Smooth muscle cell (in vitro differentiated cells): ENCODE data around the gene CTSK. TPM values are rescaled to one million over a fixed set of nuclear protein-coding genes. Genes with fewer than 3 reads are reported as not detected.

Source experiments
- DNase-seq: peaks from one replicate; lab custom pipeline; 2025; ENCODE audit not compliant: unreplicated experiment; lab: John Stamatoyannopoulos, UW
- H2AFZ ChIP-seq: fragments of 200-600 bp; sonication (generic); 2 replicates; pipeline ENCODE4 v1.6.0; 2016; ENCODE audit warnings: antibody characterized with exemption, low read depth, mild to moderate bottlenecking
- H3F3A ChIP-seq: fragments of 200-600 bp; sonication (generic); 2 replicates; pipeline ENCODE4 v1.6.0; 2017; ENCODE audit warnings: antibody characterized with exemption, low read depth
- H3K27ac ChIP-seq: fragments of 200-600 bp; sonication (generic); 2 replicates; pipeline ENCODE4 v1.5.1; 2016; ENCODE audit warnings: low read depth, mild to moderate bottlenecking
- H3K27me3 ChIP-seq: fragments of 200-600 bp; sonication (generic); 2 replicates; pipeline ENCODE4 v1.6.1; 2016; ENCODE audit warnings: low read depth, mild to moderate bottlenecking
- H3K36me3 ChIP-seq: fragments of 200-600 bp; sonication (generic); 2 replicates; pipeline ENCODE4 v1.5.1; 2016; ENCODE audit warnings: low read depth
- H3K4me1 ChIP-seq: fragments of 200-600 bp; sonication (generic); 2 replicates; pipeline ENCODE4 v1.5.1; 2016; ENCODE audit warnings: low read depth
- H3K4me2 ChIP-seq: fragments of 200-600 bp; sonication (generic); 2 replicates; pipeline ENCODE4 v1.6.0; 2016; ENCODE audit warnings: mild to moderate bottlenecking
- H3K4me3 ChIP-seq: fragments of 200-600 bp; sonication (generic); 2 replicates; pipeline ENCODE4 v1.5.1; 2016; ENCODE audit warnings: mild to moderate bottlenecking
- H3K79me2 ChIP-seq: fragments of 200-600 bp; sonication (generic); 2 replicates; pipeline ENCODE4 v1.6.0; 2016; ENCODE audit warnings: low read depth, mild to moderate bottlenecking
- H3K9ac ChIP-seq: fragments of 200-600 bp; sonication (generic); 2 replicates; pipeline ENCODE4 v1.6.0; 2016; ENCODE audit warnings: low read depth
- H3K9me3 ChIP-seq: fragments of 200-600 bp; sonication (generic); replicated peaks from 2 replicates; pipeline ENCODE4 v1.5.1; 2016; ENCODE audit warnings: low read depth
- H4K20me1 ChIP-seq: fragments of 200-600 bp; sonication (generic); 2 replicates; pipeline ENCODE4 v1.6.0; 2016; ENCODE audit warnings: low read depth
- WGBS: methylation state at CpG from one replicate; pipeline ENCODE4 v1.1.7; 2016; ENCODE audit warnings: low lambda C conversion rate; 5-methylcytosine and 5-hydroxymethylcytosine counted together
- polyA plus RNA-seq: library from polyadenylated mRNA; unstranded; fragments of >200 nt; fragmentation: Nextera tagmentation; extraction: Ambion mirVana; gene quantifications from 2 replicates; pipeline ENCODE4 v1.2.1, GENCODE V29; 2016
- small RNA-seq: library from RNA; depleted of rRNA; stranded (forward); fragments of <200 nt; gene quantifications from one replicate; pipeline ENCODE3, GENCODE V24; 2014
- total RNA-seq: library from RNA; depleted of rRNA; stranded (reverse); fragments of >200 nt; gene quantifications from 2 replicates; pipeline ENCODE4 v1.2.3, GENCODE V29; 2014
- TF ChIP-seq, protein P1 (sequence below): fragments of 200-600 bp; sonication (generic); IDR thresholded peaks from 2 replicates; pipeline ENCODE4 v1.5.1; 2017; ENCODE audit warnings: borderline replicate concordance, mild to moderate bottlenecking, antibody characterized with exemption; ENCODE audit not compliant: insufficient read depth, poor library complexity, severe bottlenecking

CTSK gene
- total and polyA plus RNA-seq, 2 experiments from 2014 or later: 12.2 to 12.4 TPM

DNA sequence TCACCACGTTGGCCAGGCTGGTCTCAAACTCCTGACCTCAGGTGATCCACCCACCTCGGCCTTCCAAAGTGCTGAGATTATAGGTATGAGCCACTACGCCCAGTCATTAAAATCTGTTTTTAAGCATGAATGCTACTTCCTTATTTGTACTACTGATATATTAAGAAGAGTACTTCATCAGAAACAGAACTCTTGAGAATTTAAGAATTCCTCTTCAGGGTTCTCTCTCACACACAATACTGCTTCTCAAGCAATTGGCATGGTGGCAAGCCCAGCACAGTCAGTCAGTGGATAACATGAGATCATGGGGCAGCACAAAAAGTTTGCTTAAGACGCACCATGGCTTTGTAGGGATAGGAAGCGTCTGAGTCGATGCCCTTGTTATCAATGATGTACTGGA, 56.6 kb downstream of the CTSK start:
- 95% methylated on average over 6 of the region's 6 CpGs for WGBS
- H3K79me2 ChIP-seq: no peaks in the 10 kb centered on the region

DNA sequence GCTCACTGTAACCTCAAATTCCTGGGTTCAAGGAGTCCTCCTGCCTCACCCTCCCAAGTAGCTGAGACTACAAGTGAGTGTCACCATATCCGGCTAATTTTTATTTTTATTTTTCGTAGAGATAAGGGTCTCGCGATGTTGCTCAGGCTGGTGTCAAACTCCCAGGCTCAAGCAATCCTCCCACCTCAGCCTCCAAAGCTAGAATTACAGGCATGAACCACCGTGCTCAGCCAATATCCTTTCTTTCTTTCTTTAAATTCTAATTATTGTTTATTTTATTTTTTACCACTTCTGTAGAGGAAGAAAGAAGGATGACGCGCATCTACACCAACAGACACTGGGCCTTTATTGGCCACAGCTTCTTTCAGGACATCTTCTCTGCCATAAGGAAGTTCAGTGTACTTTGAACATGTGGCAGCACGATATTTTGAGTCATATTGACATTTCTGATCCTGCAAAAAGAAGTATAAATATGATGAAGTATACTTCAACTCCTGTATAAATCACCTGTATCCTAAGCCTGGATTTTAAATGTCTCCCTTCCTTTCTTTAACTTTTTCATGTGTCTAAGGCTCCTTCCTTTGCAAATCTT, 58.2 kb downstream of the CTSK start:
- no peaks in the 10 kb centered on the region for H3K27me3 ChIP-seq
- no peak overlapping the region for H3K9ac ChIP-seq
- no peak overlapping the region for H2AFZ ChIP-seq
- TF ChIP-seq, protein P1, sequence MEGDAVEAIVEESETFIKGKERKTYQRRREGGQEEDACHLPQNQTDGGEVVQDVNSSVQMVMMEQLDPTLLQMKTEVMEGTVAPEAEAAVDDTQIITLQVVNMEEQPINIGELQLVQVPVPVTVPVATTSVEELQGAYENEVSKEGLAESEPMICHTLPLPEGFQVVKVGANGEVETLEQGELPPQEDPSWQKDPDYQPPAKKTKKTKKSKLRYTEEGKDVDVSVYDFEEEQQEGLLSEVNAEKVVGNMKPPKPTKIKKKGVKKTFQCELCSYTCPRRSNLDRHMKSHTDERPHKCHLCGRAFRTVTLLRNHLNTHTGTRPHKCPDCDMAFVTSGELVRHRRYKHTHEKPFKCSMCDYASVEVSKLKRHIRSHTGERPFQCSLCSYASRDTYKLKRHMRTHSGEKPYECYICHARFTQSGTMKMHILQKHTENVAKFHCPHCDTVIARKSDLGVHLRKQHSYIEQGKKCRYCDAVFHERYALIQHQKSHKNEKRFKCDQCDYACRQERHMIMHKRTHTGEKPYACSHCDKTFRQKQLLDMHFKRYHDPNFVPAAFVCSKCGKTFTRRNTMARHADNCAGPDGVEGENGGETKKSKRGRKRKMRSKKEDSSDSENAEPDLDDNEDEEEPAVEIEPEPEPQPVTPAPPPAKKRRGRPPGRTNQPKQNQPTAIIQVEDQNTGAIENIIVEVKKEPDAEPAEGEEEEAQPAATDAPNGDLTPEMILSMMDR: no peak
- H3F3A ChIP-seq: no peaks in the 10 kb centered on the region
- no peaks in the 10 kb centered on the region for H3K4me1 ChIP-seq
- H3K9me3 ChIP-seq: no peaks in the 10 kb centered on the region
- H4K20me1 ChIP-seq: no peaks in the 10 kb centered on the region
- H3K36me3 ChIP-seq: no peaks in the 10 kb centered on the region
- H3K4me3 ChIP-seq: no peak overlapping the region
- 96% methylated on average over 8 of the region's 8 CpGs for WGBS
- H3K27ac ChIP-seq: no peak overlapping the region
- H3K4me2 ChIP-seq: no peak overlapping the region
- H3K79me2 ChIP-seq: no peaks in the 10 kb centered on the region
- DNase-seq: no peak

More for the DNA sequence above, 56.6 kb downstream of the CTSK start:
- no peaks in the 10 kb centered on the region for H3K36me3 ChIP-seq
- no peak for DNase-seq
- no peak overlapping the region for H3K9ac ChIP-seq
- no peaks in the 10 kb centered on the region for H3K4me1 ChIP-seq
- no peaks in the 10 kb centered on the region for H3K9me3 ChIP-seq
- H3K27ac ChIP-seq: no peak overlapping the region
- no peaks in the 10 kb centered on the region for H3K27me3 ChIP-seq
- no peak overlapping the region for H3K4me2 ChIP-seq
- H2AFZ ChIP-seq: no peak overlapping the region
- H3K4me3 ChIP-seq: no peak overlapping the region
- no peaks in the 10 kb centered on the region for H4K20me1 ChIP-seq
- no peaks in the 10 kb centered on the region for H3F3A ChIP-seq
- TF ChIP-seq, protein P1: no peak

DNA sequence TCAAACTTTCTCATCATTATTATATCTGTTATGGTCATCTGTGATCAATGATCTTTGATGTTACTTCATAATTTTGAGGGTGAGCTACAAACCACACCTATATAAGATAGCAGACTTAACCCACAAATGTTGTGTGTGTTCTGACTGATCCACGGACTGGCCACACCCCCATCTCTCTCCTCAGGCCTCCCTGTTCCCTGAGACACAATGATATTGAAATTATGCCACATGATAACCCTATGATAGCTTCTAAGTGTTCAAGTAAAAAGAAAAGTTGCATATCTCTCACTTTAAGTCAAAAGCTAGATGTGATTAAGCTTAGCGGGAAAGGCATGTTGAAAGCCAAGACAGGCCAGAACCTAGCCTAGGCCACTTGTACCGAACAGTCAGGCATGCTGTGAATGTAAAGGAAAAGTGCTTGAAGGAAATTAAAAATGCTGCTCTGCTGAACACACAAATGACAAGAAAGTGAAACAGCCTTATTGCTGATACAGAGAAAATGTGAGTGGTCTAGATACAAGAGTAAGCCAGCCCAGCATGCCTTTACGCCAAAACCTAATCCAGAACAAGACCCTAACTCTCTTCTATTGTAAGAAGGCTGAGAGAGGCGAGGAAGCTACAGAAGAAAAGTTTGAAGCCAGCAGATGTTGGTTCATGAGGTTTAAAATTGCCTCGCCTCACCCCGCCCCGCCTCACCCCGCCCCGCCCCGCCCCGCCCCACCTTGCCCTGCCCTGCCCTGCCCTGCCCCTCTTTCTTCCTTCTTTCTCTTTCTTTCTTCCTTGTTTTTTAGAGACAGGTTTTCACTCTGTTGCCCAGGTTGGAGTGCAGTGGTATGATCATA, 59.0 kb downstream of the CTSK start:
- H2AFZ ChIP-seq: no peak overlapping the region

More for the DNA sequence above, 59.0 kb downstream of the CTSK start:
- WGBS: 92% methylated on average over 6 of the region's 12 CpGs
- Histone ChIP-seq H4K20me1 (no peaks in the 10 kb centered on the region), H3K9me3 (no peaks in the 10 kb centered on the region), H3K4me2 (no peak overlapping the region), H3K36me3 (no peaks in the 10 kb centered on the region), H3K79me2 (no peaks in the 10 kb centered on the region), H3K4me3 (no peak overlapping the region), H3F3A (no peaks in the 10 kb centered on the region), H3K4me1 (no peaks in the 10 kb centered on the region), H3K9ac (no peak overlapping the region), H3K27ac (no peak overlapping the region), H3K27me3 (no peaks in the 10 kb centered on the region)
- TF ChIP-seq, protein P1: no peak
- DNase-seq: no peak

Small RNA genes lying within 50 kb of the gene (small RNA-seq; reads per million reads assigned to genes)
- gene RNU6-1309P: not detected

Other genes with a start within 250 kb of the CTSK start
- gene MCL1, start 228.7 kb downstream of the CTSK start, total RNA-seq: 519 and 630 TPM in 2 replicates
- 224 and 247 TPM in 2 replicates for gene MCL1, start 228.7 kb downstream of the CTSK start, polyA plus RNA-seq
- 63.5 and 66.3 TPM in 2 replicates for gene ENSA, start 178.6 kb downstream of the CTSK start, total RNA-seq
- 31.3 and 54.7 TPM in 2 replicates for gene ENSA, start 178.6 kb downstream of the CTSK start, polyA plus RNA-seq
- 10.7 and 15.3 TPM in 2 replicates for gene GOLPH3L, start 111.1 kb downstream of the CTSK start, total RNA-seq
- gene GOLPH3L, start 111.1 kb downstream of the CTSK start, polyA plus RNA-seq: 9.9 and 16.2 TPM in 2 replicates
- not detected in 2 replicates for gene HORMAD1, start 87.4 kb downstream of the CTSK start, total RNA-seq
- not detected in 2 replicates for gene HORMAD1, start 87.4 kb downstream of the CTSK start, polyA plus RNA-seq
- 1.0 and 2.8 TPM in 2 replicates for gene CTSS, start 42.5 kb downstream of the CTSK start, total RNA-seq
- 1.3 and 1.4 TPM in 2 replicates for gene CTSS, start 42.5 kb downstream of the CTSK start, polyA plus RNA-seq
- 33.8 and 35.8 TPM in 2 replicates for gene ARNT, start 68.3 kb upstream of the CTSK start, total RNA-seq
- gene ARNT, start 68.3 kb upstream of the CTSK start, polyA plus RNA-seq: 28.8 and 33.7 TPM in 2 replicates
- gene CTXND2, start 78.9 kb upstream of the CTSK start, total RNA-seq: not detected in 2 replicates
- gene CTXND2, start 78.9 kb upstream of the CTSK start, polyA plus RNA-seq: not detected in 2 replicates
- 19.1 and 36.6 TPM in 2 replicates for gene SETDB1, start 118.1 kb upstream of the CTSK start, total RNA-seq
- 11.3 and 11.6 TPM in 2 replicates for gene SETDB1, start 118.1 kb upstream of the CTSK start, polyA plus RNA-seq
- 80.0 and 81.8 TPM in 2 replicates for gene CERS2, start 166.6 kb upstream of the CTSK start, total RNA-seq
- 96.3 and 108 TPM in 2 replicates for gene CERS2, start 166.6 kb upstream of the CTSK start, polyA plus RNA-seq
- gene ANXA9, start 174.0 kb upstream of the CTSK start, total RNA-seq: 0.67 and 2.6 TPM in 2 replicates
- gene ANXA9, start 174.0 kb upstream of the CTSK start, polyA plus RNA-seq: 0.19 and 0.31 TPM in 2 replicates
- gene MINDY1, start 198.6 kb upstream of the CTSK start, total RNA-seq: 3.2 and 4.9 TPM in 2 replicates
- gene MINDY1, start 198.6 kb upstream of the CTSK start, polyA plus RNA-seq: 2.4 and 8.5 TPM in 2 replicates
- 15.2 and 16.8 TPM in 2 replicates for gene PRUNE1, start 200.2 kb upstream of the CTSK start, total RNA-seq
- 10.1 and 19.5 TPM in 2 replicates for gene PRUNE1, start 200.2 kb upstream of the CTSK start, polyA plus RNA-seq
- 5.3 and 5.6 TPM in 2 replicates for gene BNIPL, start 228.3 kb upstream of the CTSK start, total RNA-seq
- gene BNIPL, start 228.3 kb upstream of the CTSK start, polyA plus RNA-seq: 0.93 and 1.2 TPM in 2 replicates
- 1.2 and 1.6 TPM in 2 replicates for gene C1orf56, start 239.5 kb upstream of the CTSK start, total RNA-seq
- 4.4 and 8.0 TPM in 2 replicates for gene C1orf56, start 239.5 kb upstream of the CTSK start, polyA plus RNA-seq